ENCODE data around the gene TP53.

DNA sequence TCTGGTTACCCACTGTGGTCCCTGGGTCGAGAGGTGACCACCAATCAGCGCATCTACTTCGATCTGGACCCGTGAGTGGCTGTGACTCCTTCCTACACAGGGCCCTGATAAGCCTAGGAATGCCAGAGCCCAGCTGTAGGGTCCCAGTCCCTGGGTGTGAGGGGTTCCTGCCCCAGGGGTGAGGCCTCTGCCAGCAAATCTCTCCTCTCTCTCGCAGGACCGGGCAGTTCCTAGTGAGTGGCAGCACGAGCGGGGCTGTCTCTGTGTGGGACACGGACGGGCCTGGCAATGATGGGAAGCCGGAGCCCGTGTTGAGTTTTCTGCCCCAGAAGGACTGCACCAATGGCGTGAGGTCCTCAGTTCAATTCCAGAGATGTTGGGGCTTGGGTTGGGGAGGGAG lies 15.5 kb upstream of the TP53 start:
- TF ChIP-seq, protein P1, sequence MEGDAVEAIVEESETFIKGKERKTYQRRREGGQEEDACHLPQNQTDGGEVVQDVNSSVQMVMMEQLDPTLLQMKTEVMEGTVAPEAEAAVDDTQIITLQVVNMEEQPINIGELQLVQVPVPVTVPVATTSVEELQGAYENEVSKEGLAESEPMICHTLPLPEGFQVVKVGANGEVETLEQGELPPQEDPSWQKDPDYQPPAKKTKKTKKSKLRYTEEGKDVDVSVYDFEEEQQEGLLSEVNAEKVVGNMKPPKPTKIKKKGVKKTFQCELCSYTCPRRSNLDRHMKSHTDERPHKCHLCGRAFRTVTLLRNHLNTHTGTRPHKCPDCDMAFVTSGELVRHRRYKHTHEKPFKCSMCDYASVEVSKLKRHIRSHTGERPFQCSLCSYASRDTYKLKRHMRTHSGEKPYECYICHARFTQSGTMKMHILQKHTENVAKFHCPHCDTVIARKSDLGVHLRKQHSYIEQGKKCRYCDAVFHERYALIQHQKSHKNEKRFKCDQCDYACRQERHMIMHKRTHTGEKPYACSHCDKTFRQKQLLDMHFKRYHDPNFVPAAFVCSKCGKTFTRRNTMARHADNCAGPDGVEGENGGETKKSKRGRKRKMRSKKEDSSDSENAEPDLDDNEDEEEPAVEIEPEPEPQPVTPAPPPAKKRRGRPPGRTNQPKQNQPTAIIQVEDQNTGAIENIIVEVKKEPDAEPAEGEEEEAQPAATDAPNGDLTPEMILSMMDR (IDR thresholded peaks at IDR 0.05), result no peak
- no peak for TF ChIP-seq EP300 (IDR thresholded peaks at IDR 0.05; ENCODE audit: low read depth)
- TF ChIP-seq POLR2A (IDR thresholded peaks at IDR 0.05), result no peak

Measured in transverse colon (tissue), 3 donors.